ENCODE results near the gene CDK4. TPM values are rescaled to one million over a fixed set of nuclear protein-coding genes. Genes with fewer than 3 reads are reported as not detected.
A peak's percentile ranks its signal among the peaks of the same experiment; 100 is the strongest.

CDK4 gene
- total and polyA plus RNA-seq, 4 donors: 28.1 to 69.1 (median 38.2) TPM

- Histone ChIP-seq H3K27me3 (ENCODE audit: control insufficient read depth in 4 of 4, insufficient read depth in 4 of 4, low read length in 3 of 4) (peaks cover 0 to 11% (median 4%) of the 10 kb centered on the region in 4 donors), H3K4me3 (ENCODE audit: low read depth in 1 of 3, low read length in 3 of 3) (no peak overlapping the region), H3K9me3 (ENCODE audit: control insufficient read depth in 4 of 4, low read length in 3 of 4) (no peaks in the 10 kb centered on the region), H3K9ac (ENCODE audit: low read depth in 1 of 2, low read length in 2 of 2) (no peak overlapping the region), H3K27ac (ENCODE audit: low read depth in 1 of 2, low read length in 2 of 2) (no peak overlapping the region), H3K4me1 (ENCODE audit: control insufficient read depth in 4 of 4, insufficient read depth in 4 of 4, low read length in 3 of 4) (peaks cover 0 to 24% (median 15%) of the 10 kb centered on the region in 4 donors), H3K36me3 (ENCODE audit: control insufficient read depth in 4 of 4, insufficient read depth in 3 of 4, low read depth in 1 of 4, low read length in 3 of 4) (peaks cover 0 to 7% (median 0%) of the 10 kb centered on the region in 4 donors)
- DNase-seq (ENCODE audit: low spot score): no peak
- peak; percentile 96 for TF ChIP-seq REST (IDR thresholded peaks at IDR 0.05)
- no peak for TF ChIP-seq HNF4A (conservative IDR thresholded peaks at IDR 0.05)
- TF ChIP-seq FOXA1 (IDR thresholded peaks at IDR 0.05): no peak
- TF ChIP-seq FOXA2 (IDR thresholded peaks at IDR 0.05): no peak
- TF ChIP-seq ATF3 (IDR thresholded peaks at IDR 0.05): no peak
- TF ChIP-seq RAD21 (IDR thresholded peaks at IDR 0.05): no peak
- TF ChIP-seq SP1 (IDR thresholded peaks at IDR 0.05): no peak
- TF ChIP-seq CTCF (IDR thresholded peaks at IDR 0.05; ENCODE audit: low read depth, low read length, missing input control): no peak
- TF ChIP-seq MAX (IDR thresholded peaks at IDR 0.05): no peak
- WGBS: 93% methylated on average over 3 of the region's 3 CpGs
Observed at GRCh38 chr12:57760347-57760982, 8.4 kb upstream of the CDK4 start.

- Histone ChIP-seq H3K36me3 (ENCODE audit: control insufficient read depth in 4 of 4, insufficient read depth in 3 of 4, low read depth in 1 of 4, low read length in 3 of 4) (peaks cover 0 to 7% (median 0%) of the 10 kb centered on the region in 4 donors), H3K9ac (ENCODE audit: low read depth in 1 of 2, low read length in 2 of 2) (no peak overlapping the region), H3K4me3 (ENCODE audit: low read depth in 1 of 3, low read length in 3 of 3) (no peak overlapping the region), H3K27ac (ENCODE audit: low read depth in 1 of 2, low read length in 2 of 2) (no peak overlapping the region), H3K27me3 (ENCODE audit: control insufficient read depth in 4 of 4, insufficient read depth in 4 of 4, low read length in 3 of 4) (peaks cover 0 to 6% (median 2%) of the 10 kb centered on the region in 4 donors), H3K4me1 (ENCODE audit: control insufficient read depth in 4 of 4, insufficient read depth in 4 of 4, low read length in 3 of 4) (peaks cover 0 to 17% (median 9%) of the 10 kb centered on the region in 4 donors), H3K9me3 (ENCODE audit: control insufficient read depth in 4 of 4, low read length in 3 of 4) (no peaks in the 10 kb centered on the region)
- 40% methylated on average over 3 of the region's 3 CpGs for WGBS
- TF ChIP-seq RAD21 (IDR thresholded peaks at IDR 0.05) (peak in 1 of 2 donors; percentile 63), CTCF (IDR thresholded peaks at IDR 0.05; ENCODE audit: low read depth, low read length, missing input control) (peak; percentile 34), FOXA1 (IDR thresholded peaks at IDR 0.05) (no peak)
- DNase-seq (ENCODE audit: low spot score): no peak
Observed at GRCh38 chr12:57759360-57759980, 7.4 kb upstream of the CDK4 start.
